Measurements from ENCODE around the gene VAMP1.
"Not testable (repeated sequence)": the region's sequence is repeated elsewhere in the genome, so short reads cannot be mapped to it uniquely, and the experiment has no call there.

The VAMP1 gene

DNA sequence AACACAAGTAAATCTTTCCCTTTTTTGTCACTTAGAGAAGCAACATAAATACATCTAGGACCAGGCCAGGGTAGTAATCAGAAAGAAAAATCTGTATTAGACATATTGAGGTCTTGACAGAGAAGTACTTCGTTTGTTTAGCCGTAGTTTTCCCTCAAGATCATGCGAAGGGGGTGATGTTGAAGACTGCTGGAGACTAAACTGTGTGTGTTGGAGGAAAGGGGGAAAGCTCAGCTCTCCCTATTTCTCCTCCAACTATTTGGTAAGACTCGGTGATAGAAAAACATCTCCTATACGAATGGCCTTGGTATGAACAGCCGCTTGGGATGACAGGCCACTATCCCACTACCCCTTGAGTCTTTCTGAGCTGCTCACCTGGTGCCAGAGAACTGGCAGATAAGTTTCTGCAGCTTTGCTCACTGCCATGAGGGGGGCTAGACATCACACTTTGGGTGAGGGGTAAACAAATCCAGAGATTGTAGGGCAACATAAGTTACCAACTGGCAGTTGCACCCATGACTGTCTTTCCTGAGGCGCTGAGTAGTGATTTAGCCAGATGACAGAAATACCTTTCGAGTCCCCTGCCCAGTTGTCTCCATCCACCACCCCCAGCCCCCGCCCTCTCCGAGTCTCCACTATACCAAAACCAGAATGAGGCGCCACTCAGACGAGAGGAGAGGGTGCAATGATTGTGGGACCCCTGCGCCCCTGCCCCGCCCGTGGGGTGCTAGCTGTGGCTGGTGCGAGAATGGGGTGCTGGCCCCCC, 685 bp downstream of the VAMP1 start:
- Histone ChIP-seq H3K9me3 (ENCODE audit: control insufficient read depth in 2 of 2, low read length in 2 of 2) (no peaks in the 10 kb centered on the region), H3K36me3 (ENCODE audit: control insufficient read depth in 2 of 2, insufficient read depth in 2 of 2, low read length in 2 of 2) (peaks cover 12 to 13% of the 10 kb centered on the region in 2 donors), H3K4me3 (ENCODE audit: low read length in 2 of 2) (peak overlapping the region; percentile 87 to 90), H3K27ac (ENCODE audit: low read length) (peak overlapping the region; percentile 88), H3K27me3 (ENCODE audit: control insufficient read depth in 1 of 2, insufficient read depth in 2 of 2, low read length in 2 of 2) (no peaks in the 10 kb centered on the region), H3K4me1 (ENCODE audit: control insufficient read depth, insufficient read depth, low read length) (peaks cover 20% of the 10 kb centered on the region), H3K9ac (ENCODE audit: low read length in 2 of 2) (peak overlapping the region; percentile 51 to 79)

DNA sequence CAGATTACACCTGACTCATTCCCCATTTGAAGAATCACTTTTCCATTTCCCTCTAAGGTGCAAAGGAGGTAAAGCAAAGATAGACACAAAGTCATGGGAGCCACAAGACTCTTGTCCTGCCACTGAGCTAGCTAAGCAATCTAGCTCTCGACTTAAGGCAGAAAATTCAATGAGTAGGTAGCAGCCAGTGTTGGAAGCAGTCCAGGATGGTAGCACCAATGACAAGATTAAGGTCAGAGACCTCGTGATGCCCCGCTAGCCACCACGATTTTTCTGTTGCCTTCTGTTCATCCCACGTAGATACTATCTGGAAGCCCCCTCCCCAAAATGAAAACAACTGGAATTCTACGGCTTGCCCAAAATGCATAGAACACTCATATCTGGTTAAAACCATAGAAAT, 1.4 kb downstream of the VAMP1 start:
- peaks cover 19 to 20% of the 10 kb centered on the region in 2 donors for H3K36me3 ChIP-seq (ENCODE audit: control insufficient read depth in 2 of 2, insufficient read depth in 2 of 2, low read length in 2 of 2)
- H3K27me3 ChIP-seq (ENCODE audit: control insufficient read depth in 1 of 2, insufficient read depth in 2 of 2, low read length in 2 of 2): no peaks in the 10 kb centered on the region
- peaks cover 21% of the 10 kb centered on the region for H3K4me1 ChIP-seq (ENCODE audit: control insufficient read depth, insufficient read depth, low read length)
- H3K4me3 ChIP-seq (ENCODE audit: low read length in 2 of 2): peak overlapping the region; percentile 87 to 90
- no peaks in the 10 kb centered on the region for H3K9me3 ChIP-seq (ENCODE audit: control insufficient read depth in 2 of 2, low read length in 2 of 2)
- H3K9ac ChIP-seq (ENCODE audit: low read length in 2 of 2): peak overlapping the region; percentile 13 to 51
- no peak overlapping the region for H3K27ac ChIP-seq (ENCODE audit: low read length)

DNA sequence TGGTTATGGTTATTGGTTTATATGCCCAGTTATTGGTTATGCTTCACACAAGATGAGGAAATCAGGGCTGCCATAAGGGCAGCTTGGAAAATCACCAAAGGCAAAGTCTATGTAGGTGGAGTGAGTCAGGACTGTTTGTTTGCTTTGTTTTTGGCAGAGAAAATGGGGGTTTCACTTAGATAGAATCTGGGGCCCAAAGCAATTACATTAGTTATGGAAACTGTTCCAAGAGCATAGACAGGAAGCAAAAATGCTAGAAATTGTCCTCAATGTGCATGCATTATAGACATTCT, 2.2 kb downstream of the VAMP1 start:
- Histone ChIP-seq H3K36me3 (ENCODE audit: control insufficient read depth in 2 of 2, insufficient read depth in 2 of 2, low read length in 2 of 2) (peaks cover 26 to 28% of the 10 kb centered on the region in 2 donors), H3K27me3 (ENCODE audit: control insufficient read depth in 1 of 2, insufficient read depth in 2 of 2, low read length in 2 of 2) (no peaks in the 10 kb centered on the region), H3K9me3 (ENCODE audit: control insufficient read depth in 2 of 2, low read length in 2 of 2) (no peaks in the 10 kb centered on the region), H3K27ac (ENCODE audit: low read length) (no peak overlapping the region), H3K9ac (ENCODE audit: low read length in 2 of 2) (no peak overlapping the region), H3K4me1 (ENCODE audit: control insufficient read depth, insufficient read depth, low read length) (peaks cover 25% of the 10 kb centered on the region), H3K4me3 (ENCODE audit: low read length in 2 of 2) (peak overlapping the region in 1 of 2 donors; percentile 87)

DNA sequence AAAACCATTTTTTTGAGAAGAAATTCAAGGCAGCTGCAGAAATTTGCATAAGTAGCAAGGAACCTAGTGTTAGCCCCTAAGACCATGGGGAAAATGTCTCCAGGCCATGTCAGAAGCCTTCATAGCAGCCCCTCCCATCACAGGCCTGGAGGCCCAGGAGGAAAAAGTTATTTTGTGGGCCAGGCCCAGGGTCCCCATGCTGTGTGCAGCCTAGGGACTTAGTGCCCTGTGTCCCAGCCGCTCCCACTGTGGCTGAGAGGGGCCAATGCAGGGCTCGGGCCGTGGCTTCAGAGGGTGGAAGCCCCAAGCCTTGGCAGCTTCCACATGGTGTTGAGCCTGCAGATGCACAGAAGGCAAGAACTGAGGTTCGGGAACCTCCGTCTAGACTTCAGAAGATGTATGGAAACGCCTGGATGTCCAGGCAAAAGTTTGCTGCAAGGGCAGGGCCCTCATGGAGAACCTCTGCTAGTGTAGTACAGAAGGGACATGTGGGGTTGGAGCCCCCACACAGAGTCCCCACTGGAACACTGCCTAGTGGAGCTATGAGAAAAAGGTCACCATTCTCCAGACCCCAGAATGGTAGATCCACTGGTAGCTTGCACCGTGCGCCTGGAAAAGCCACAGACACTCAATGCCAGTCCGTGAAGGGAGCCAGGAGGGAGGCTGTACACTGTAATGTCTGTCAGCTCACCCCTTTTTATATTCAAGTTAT, 2.8 kb downstream of the VAMP1 start:
- not testable (repeated sequence) for H3K9me3 ChIP-seq (ENCODE audit: control insufficient read depth in 2 of 2, low read length in 2 of 2); H3K27ac ChIP-seq (ENCODE audit: low read length); H3K27me3 ChIP-seq (ENCODE audit: control insufficient read depth in 1 of 2, insufficient read depth in 2 of 2, low read length in 2 of 2); H3K4me3 ChIP-seq (ENCODE audit: low read length in 2 of 2); H3K9ac ChIP-seq (ENCODE audit: low read length in 2 of 2)
- Histone ChIP-seq H3K4me1 (ENCODE audit: control insufficient read depth, insufficient read depth, low read length) (peaks cover 28% of the 10 kb centered on the region), H3K36me3 (ENCODE audit: control insufficient read depth in 2 of 2, insufficient read depth in 2 of 2, low read length in 2 of 2) (peaks cover 31 to 33% of the 10 kb centered on the region in 2 donors)

DNA sequence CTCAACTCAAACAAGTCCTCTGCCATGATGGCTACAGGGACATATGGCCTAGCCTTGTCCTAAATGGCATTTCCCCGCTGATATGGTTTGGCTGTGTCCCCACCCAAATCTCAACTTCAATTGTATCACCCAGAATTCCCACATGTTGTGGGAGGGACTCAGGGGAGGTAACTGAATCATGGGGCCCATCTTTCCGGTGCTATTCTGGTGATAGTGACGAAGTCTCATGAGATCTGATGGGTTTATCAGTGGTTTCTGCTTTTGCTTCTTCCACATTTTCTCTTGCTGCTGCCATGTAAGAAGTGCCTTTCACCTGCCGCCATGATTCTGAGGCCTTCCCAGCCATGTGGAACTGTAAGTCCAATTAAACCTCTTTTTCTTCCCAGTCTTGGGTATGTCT, 3.7 kb downstream of the VAMP1 start:
- H3K36me3 ChIP-seq (ENCODE audit: control insufficient read depth in 2 of 2, insufficient read depth in 2 of 2, low read length in 2 of 2): peaks cover 41% of the 10 kb centered on the region in 2 donors
- H3K9ac ChIP-seq (ENCODE audit: low read length in 2 of 2); H3K9me3 ChIP-seq (ENCODE audit: control insufficient read depth in 2 of 2, low read length in 2 of 2); H3K4me3 ChIP-seq (ENCODE audit: low read length in 2 of 2); H3K27ac ChIP-seq (ENCODE audit: low read length); H3K27me3 ChIP-seq (ENCODE audit: control insufficient read depth in 1 of 2, insufficient read depth in 2 of 2, low read length in 2 of 2): not testable (repeated sequence)
- peaks cover 28% of the 10 kb centered on the region for H3K4me1 ChIP-seq (ENCODE audit: control insufficient read depth, insufficient read depth, low read length)

DNA sequence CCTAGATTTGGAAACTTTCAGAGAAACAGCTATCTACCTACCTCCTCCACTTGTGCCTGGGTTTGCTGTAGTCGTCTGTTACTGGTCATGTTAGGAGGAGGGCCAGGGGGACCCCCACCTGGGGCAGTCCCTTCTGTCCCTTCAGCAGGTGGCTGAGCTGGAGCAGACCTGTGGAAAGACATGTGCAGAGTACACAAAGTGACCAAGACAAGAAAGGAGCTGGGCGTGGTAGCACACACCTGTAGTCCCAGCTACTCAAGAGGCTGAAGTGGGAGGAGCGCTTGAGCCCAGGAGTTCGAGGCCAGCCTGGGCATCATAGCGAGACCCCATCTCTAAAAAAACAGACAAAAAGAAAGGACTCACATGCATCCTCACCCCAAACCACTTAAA, 4.3 kb downstream of the VAMP1 start:
- Histone ChIP-seq H3K9ac (ENCODE audit: low read length in 2 of 2) (no peak overlapping the region), H3K4me1 (ENCODE audit: control insufficient read depth, insufficient read depth, low read length) (peaks cover 25% of the 10 kb centered on the region), H3K9me3 (ENCODE audit: control insufficient read depth in 2 of 2, low read length in 2 of 2) (no peaks in the 10 kb centered on the region), H3K36me3 (ENCODE audit: control insufficient read depth in 2 of 2, insufficient read depth in 2 of 2, low read length in 2 of 2) (peaks cover 46 to 47% of the 10 kb centered on the region in 2 donors), H3K27me3 (ENCODE audit: control insufficient read depth in 1 of 2, insufficient read depth in 2 of 2, low read length in 2 of 2) (no peaks in the 10 kb centered on the region), H3K4me3 (ENCODE audit: low read length in 2 of 2) (no peak overlapping the region), H3K27ac (ENCODE audit: low read length) (peak overlapping the region; percentile 24)

DNA sequence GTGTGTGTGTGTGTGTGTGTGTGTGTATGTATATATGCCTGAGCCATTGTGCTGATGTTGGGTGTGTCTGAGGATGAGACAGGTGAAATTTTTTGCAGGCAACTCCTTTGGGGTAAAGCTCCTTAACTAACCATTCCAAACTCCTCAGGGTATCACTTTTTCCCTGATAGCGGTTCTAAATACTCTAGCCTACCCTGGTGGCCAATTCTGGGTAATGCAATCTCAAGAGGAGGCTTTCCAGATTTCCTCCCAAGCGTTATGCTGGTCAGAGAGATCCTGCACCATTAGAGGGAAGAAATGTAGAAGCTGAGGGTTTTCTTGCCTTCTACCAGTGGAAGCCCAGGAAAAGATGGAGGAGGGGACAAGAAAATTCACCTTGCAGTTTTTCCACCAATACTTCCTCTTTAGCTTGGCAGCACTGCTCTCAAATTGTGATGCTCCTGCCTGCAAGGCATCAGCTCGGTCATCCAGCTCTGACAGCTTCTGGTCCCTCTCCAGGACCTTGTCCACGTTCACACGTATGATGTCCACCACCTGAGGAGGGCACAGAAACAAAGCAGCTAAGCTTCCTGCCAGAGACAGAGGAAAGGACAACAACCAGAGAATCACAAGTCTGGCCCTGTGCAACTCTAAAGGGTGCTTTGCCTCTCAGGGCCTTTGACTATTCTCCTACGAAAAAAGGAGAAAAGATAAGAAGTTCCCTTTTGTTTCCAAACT, 4.9 kb downstream of the VAMP1 start:
- Histone ChIP-seq H3K36me3 (ENCODE audit: control insufficient read depth in 2 of 2, insufficient read depth in 2 of 2, low read length in 2 of 2) (peaks cover 51 to 53% of the 10 kb centered on the region in 2 donors), H3K27me3 (ENCODE audit: control insufficient read depth in 1 of 2, insufficient read depth in 2 of 2, low read length in 2 of 2) (no peaks in the 10 kb centered on the region), H3K27ac (ENCODE audit: low read length) (peak overlapping the region; percentile 24), H3K4me1 (ENCODE audit: control insufficient read depth, insufficient read depth, low read length) (peaks cover 27% of the 10 kb centered on the region), H3K4me3 (ENCODE audit: low read length in 2 of 2) (no peak overlapping the region), H3K9ac (ENCODE audit: low read length in 2 of 2) (peak overlapping the region in 1 of 2 donors; percentile 51), H3K9me3 (ENCODE audit: control insufficient read depth in 2 of 2, low read length in 2 of 2) (no peaks in the 10 kb centered on the region)

DNA sequence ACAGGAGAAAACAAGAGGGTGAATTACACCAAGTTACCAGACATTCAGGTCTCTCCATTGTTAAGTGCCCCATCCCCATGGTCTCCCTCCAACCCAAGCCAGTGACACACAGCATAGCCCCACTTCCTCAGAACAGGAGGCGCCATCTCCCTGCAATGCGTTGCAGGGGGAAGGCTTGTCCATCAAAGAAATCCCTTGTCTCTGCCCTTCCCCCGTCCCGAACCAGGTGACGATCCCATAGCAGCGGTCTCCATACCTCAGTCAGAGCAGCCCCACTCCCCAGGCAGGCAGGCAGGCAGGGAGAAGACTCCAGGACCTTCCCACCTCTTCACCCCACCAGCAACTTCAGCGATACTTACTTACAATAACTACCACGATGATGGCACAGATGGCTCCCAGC, 5.9 kb downstream of the VAMP1 start:
- Histone ChIP-seq H3K4me1 (ENCODE audit: control insufficient read depth, insufficient read depth, low read length) (peaks cover 27% of the 10 kb centered on the region), H3K27ac (ENCODE audit: low read length) (peak overlapping the region; percentile 49), H3K36me3 (ENCODE audit: control insufficient read depth in 2 of 2, insufficient read depth in 2 of 2, low read length in 2 of 2) (peaks cover 54 to 61% of the 10 kb centered on the region in 2 donors), H3K9ac (ENCODE audit: low read length in 2 of 2) (peak overlapping the region in 1 of 2 donors; percentile 29), H3K27me3 (ENCODE audit: control insufficient read depth in 1 of 2, insufficient read depth in 2 of 2, low read length in 2 of 2) (no peaks in the 10 kb centered on the region), H3K9me3 (ENCODE audit: control insufficient read depth in 2 of 2, low read length in 2 of 2) (no peaks in the 10 kb centered on the region), H3K4me3 (ENCODE audit: low read length in 2 of 2) (no peak overlapping the region)

DNA sequence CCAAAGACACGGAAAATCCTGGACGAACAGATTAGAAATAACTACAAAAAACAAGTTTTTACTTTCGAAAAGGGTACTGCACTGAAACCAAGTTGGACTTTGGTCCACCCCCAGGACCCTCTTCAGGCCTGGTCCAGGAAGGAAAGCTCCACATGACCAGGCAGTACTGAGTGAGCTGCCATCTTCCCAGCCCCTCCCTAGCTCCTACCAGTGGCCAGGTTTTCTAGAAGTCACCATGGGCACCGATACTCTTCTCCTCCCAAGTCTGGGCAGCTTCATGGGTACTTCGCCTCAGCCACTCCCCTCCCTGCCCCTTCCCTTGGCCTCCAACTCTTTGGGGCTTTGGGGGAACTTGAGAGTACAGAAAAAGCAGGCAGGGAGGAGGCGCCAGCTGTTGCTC, 6.6 kb downstream of the VAMP1 start:
- H3K36me3 ChIP-seq (ENCODE audit: control insufficient read depth in 2 of 2, insufficient read depth in 2 of 2, low read length in 2 of 2): peaks cover 59 to 67% of the 10 kb centered on the region in 2 donors
- no peak overlapping the region for H3K27ac ChIP-seq (ENCODE audit: low read length)
- no peak overlapping the region for H3K9ac ChIP-seq (ENCODE audit: low read length in 2 of 2)
- no peak overlapping the region for H3K4me3 ChIP-seq (ENCODE audit: low read length in 2 of 2)
- no peaks in the 10 kb centered on the region for H3K9me3 ChIP-seq (ENCODE audit: control insufficient read depth in 2 of 2, low read length in 2 of 2)
- peaks cover 21% of the 10 kb centered on the region for H3K4me1 ChIP-seq (ENCODE audit: control insufficient read depth, insufficient read depth, low read length)
- H3K27me3 ChIP-seq (ENCODE audit: control insufficient read depth in 1 of 2, insufficient read depth in 2 of 2, low read length in 2 of 2): no peaks in the 10 kb centered on the region

DNA sequence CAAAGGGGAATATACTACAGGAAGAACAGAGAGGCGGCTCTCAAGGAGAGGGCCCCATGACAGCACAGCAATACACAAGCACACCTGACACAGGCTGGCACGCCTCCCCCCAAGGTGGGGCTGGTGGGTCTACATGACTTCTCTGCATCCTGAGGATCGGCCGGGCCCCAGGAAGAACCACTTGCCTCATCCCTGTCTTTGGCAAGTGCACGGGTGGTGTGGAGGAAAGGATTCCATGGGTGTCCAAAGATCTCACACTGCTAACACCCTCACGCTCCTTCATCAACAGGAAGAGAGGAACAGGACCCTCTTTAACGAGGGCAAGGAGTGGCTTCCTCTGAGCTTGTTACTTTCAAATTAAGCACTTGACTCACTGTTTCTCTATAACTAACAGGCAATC, 7.3 kb downstream of the VAMP1 start:
- Histone ChIP-seq H3K4me1 (ENCODE audit: control insufficient read depth, insufficient read depth, low read length) (peaks cover 21% of the 10 kb centered on the region), H3K27me3 (ENCODE audit: control insufficient read depth in 1 of 2, insufficient read depth in 2 of 2, low read length in 2 of 2) (no peaks in the 10 kb centered on the region), H3K27ac (ENCODE audit: low read length) (no peak overlapping the region), H3K36me3 (ENCODE audit: control insufficient read depth in 2 of 2, insufficient read depth in 2 of 2, low read length in 2 of 2) (peaks cover 63 to 71% of the 10 kb centered on the region in 2 donors), H3K4me3 (ENCODE audit: low read length in 2 of 2) (no peak overlapping the region), H3K9me3 (ENCODE audit: control insufficient read depth in 2 of 2, low read length in 2 of 2) (no peaks in the 10 kb centered on the region), H3K9ac (ENCODE audit: low read length in 2 of 2) (no peak overlapping the region)

Measured in stomach smooth muscle (tissue), 2 donors.